Breast epithelium (tissue), 4 donors: ENCODE results near the gene SCAP. TPM values are rescaled to one million over a fixed set of nuclear protein-coding genes. Genes with fewer than 3 reads are reported as not detected.
A peak's percentile ranks its signal among the peaks of the same experiment; 100 is the strongest.
"Not testable (repeated sequence)": the region's sequence is repeated elsewhere in the genome, so short reads cannot be mapped to it uniquely, and the experiment has no call there.

Experiments
- DNase-seq, 2 donors: peaks; one replicate each; pipeline ENCODE4 v3.0.0-alpha.2; 2019; ENCODE audit warnings: low spot score in 2 of 2
- H3K27ac ChIP-seq, 2 donors: fragments of 200-600 bp; sonication (generic) in 1 of 2; one replicate each; pipeline ENCODE4 v1.5.1; 2016 to 2019; ENCODE audit warnings: mild to moderate bottlenecking in 1 of 2
- H3K27me3 ChIP-seq, 2 donors: fragments of 200-600 bp; sonication (generic) in 1 of 2; one replicate each; pipeline versions ENCODE4 v1.5.1 to v1.6.0; 2017 to 2019; ENCODE audit warnings: control low read depth in 1 of 2, mild to moderate bottlenecking in 1 of 2
- H3K36me3 ChIP-seq: fragments of 200-600 bp; one replicate; pipeline ENCODE4 v1.5.1; 2019
- H3K4me1 ChIP-seq, 2 donors: fragments of 200-600 bp; sonication (generic); one replicate each; pipeline ENCODE4 v1.5.1; 2016 to 2019; ENCODE audit warnings: control low read depth in 1 of 2
- H3K4me3 ChIP-seq, 3 donors: fragments of 200-600 bp; sonication (generic); 1 replicate in 2 of 3; 2 replicates in 1 of 3; pipeline ENCODE4 v1.5.1; 2016 to 2019; ENCODE audit warnings: mild to moderate bottlenecking in 3 of 3, moderate library complexity in 2 of 3
- H3K9me3 ChIP-seq, 2 donors: fragments of 200-600 bp; sonication (generic) in 1 of 2; one replicate each; pipeline ENCODE4 v1.5.1; 2016 to 2019; ENCODE audit warnings: control low read depth in 1 of 2
- POLR2A ChIP-seq: fragments of 450-650 bp; IDR thresholded peaks from one replicate; pipeline ENCODE4 v1.6.1; 2016; ENCODE audit warnings: antibody characterized with exemption, mild to moderate bottlenecking, moderate library complexity
- POLR2AphosphoS5 ChIP-seq, 3 donors: sonication (generic); formaldehyde crosslinking; IDR thresholded peaks; one replicate each; pipeline ENCODE4 v1.6.1; 2017; ENCODE audit warnings: antibody characterized with exemption in 3 of 3
- intact Hi-C: fragments of 100-400 bp; cut with DNase I; formaldehyde crosslinking; loops from one replicate; pipeline ENCODE4 v1.15.1; 2023; ENCODE audit warnings: low total_unique reads
- total RNA-seq, 3 donors: library from RNA; depleted of rRNA; stranded (reverse); fragments of >200 nt; gene quantifications; one replicate each; pipeline ENCODE4 v1.1.0, GENCODE V29; 2016
- TF ChIP-seq, protein P1 (sequence below), 3 donors: fragments of 450-650 bp; IDR thresholded peaks; one replicate each; pipeline ENCODE4 v1.5.1; 2016 to 2017; ENCODE audit warnings: antibody characterized with exemption in 3 of 3, mild to moderate bottlenecking in 3 of 3, moderate library complexity in 3 of 3

Gene SCAP
- total RNA-seq, 3 donors from 2014 or later, result 54.7 to 78.0 (median 72.7) TPM

- H3K9me3 ChIP-seq, result no peaks in the 10 kb centered on the region
- no peaks in the 10 kb centered on the region for H3K27me3 ChIP-seq
- peak in 1 of 2 donors; percentile 36 for DNase-seq
- TF ChIP-seq POLR2A (no peak), POLR2AphosphoS5 (IDR thresholded peaks at IDR 0.05) (no peak)
- TF ChIP-seq, protein P1, sequence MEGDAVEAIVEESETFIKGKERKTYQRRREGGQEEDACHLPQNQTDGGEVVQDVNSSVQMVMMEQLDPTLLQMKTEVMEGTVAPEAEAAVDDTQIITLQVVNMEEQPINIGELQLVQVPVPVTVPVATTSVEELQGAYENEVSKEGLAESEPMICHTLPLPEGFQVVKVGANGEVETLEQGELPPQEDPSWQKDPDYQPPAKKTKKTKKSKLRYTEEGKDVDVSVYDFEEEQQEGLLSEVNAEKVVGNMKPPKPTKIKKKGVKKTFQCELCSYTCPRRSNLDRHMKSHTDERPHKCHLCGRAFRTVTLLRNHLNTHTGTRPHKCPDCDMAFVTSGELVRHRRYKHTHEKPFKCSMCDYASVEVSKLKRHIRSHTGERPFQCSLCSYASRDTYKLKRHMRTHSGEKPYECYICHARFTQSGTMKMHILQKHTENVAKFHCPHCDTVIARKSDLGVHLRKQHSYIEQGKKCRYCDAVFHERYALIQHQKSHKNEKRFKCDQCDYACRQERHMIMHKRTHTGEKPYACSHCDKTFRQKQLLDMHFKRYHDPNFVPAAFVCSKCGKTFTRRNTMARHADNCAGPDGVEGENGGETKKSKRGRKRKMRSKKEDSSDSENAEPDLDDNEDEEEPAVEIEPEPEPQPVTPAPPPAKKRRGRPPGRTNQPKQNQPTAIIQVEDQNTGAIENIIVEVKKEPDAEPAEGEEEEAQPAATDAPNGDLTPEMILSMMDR (IDR thresholded peaks at IDR 0.05), result no peak
- intact Hi-C loops, result no loop called here
- H3K4me1 ChIP-seq, result no peaks in the 10 kb centered on the region
- H3K36me3 ChIP-seq, result no peaks in the 10 kb centered on the region
- H3K27ac ChIP-seq, result peak overlapping the region; percentile 89 to 91
- peak overlapping the region; percentile 63 to 74 (median 73) for H3K4me3 ChIP-seq
Observed at GRCh38 chr3:47512416-47513124, 36.8 kb upstream of the SCAP start.

- intact Hi-C loops, DNase-seq, H3K36me3 ChIP-seq, H3K4me3 ChIP-seq, H3K27me3 ChIP-seq, H3K27ac ChIP-seq, H3K9me3 ChIP-seq, H3K4me1 ChIP-seq: not testable (repeated sequence)
Observed at GRCh38 chr3:47505267-47505666, 29.5 kb upstream of the SCAP start.

GRCh38 chr3:47504113-47504512, 28.4 kb upstream of the SCAP start:
- intact Hi-C loops, result no loop called here
- H3K4me1 ChIP-seq, result no peaks in the 10 kb centered on the region
- H3K36me3 ChIP-seq, result no peaks in the 10 kb centered on the region
- no peaks in the 10 kb centered on the region for H3K27me3 ChIP-seq
- DNase-seq, result no peak
- no peak overlapping the region for H3K4me3 ChIP-seq
- no peaks in the 10 kb centered on the region for H3K9me3 ChIP-seq
- H3K27ac ChIP-seq, result no peak overlapping the region
- TF ChIP-seq POLR2A (no peak), POLR2AphosphoS5 (IDR thresholded peaks at IDR 0.05) (no peak)
- TF ChIP-seq, protein P1 (IDR thresholded peaks at IDR 0.05), result no peak

DNA sequence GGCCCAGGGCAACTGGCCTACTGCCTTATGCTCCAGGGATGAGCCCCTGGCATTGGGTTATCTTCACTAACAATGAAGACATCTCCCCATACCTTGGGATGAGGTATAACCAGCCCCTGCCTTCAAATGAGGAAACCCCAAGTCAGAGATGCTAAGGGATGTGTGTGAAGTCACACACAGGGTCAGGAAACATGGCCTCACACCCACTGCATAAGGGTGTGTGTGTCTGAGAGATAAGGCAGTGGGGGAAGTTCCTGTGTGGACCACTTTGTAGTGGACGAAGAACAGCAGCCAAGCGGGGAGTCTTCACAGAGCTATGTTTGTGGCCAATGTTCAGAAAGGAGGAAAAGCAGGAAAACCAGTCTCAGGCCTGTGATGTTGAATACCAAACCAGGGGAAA, 27.3 kb upstream of the SCAP start:
- no peak for TF ChIP-seq POLR2AphosphoS5 (IDR thresholded peaks at IDR 0.05)
- TF ChIP-seq, protein P1 (IDR thresholded peaks at IDR 0.05), result no peak
- TF ChIP-seq POLR2A, result no peak
- Histone ChIP-seq H3K36me3 (no peaks in the 10 kb centered on the region), H3K9me3 (no peaks in the 10 kb centered on the region), H3K27me3 (no peaks in the 10 kb centered on the region), H3K4me3 (no peak overlapping the region), H3K4me1 (no peaks in the 10 kb centered on the region), H3K27ac (no peak overlapping the region)
- DNase-seq, result no peak
- intact Hi-C loops, result no loop called here

GRCh38 chr3:47496892-47497291, 21.2 kb upstream of the SCAP start:
- DNase-seq, result no peak
- H3K9me3 ChIP-seq, result no peaks in the 10 kb centered on the region
- H3K36me3 ChIP-seq, result peaks cover 8% of the 10 kb centered on the region
- no peaks in the 10 kb centered on the region for H3K4me1 ChIP-seq
- TF ChIP-seq, protein P1 (IDR thresholded peaks at IDR 0.05), result no peak
- TF ChIP-seq POLR2A (no peak), POLR2AphosphoS5 (IDR thresholded peaks at IDR 0.05) (no peak)
- no peak overlapping the region for H3K27ac ChIP-seq
- no peaks in the 10 kb centered on the region for H3K27me3 ChIP-seq
- H3K4me3 ChIP-seq, result no peak overlapping the region
- intact Hi-C loops, result no loop called here
